H1 (cell line): ENCODE results near the gene DNAJC11. TPM values are rescaled to one million over a fixed set of nuclear protein-coding genes. Genes with fewer than 3 reads are reported as not detected.

Experiments used
- HDAC6 ChIP-seq: IDR thresholded peaks from one replicate; pipeline ENCODE4 v1.7.1; 2012; ENCODE audit warnings: low read depth, mild to moderate bottlenecking, inconsistent platforms, low read length, moderate library complexity
- SIRT6 ChIP-seq: IDR thresholded peaks from one replicate; pipeline ENCODE4 v1.7.1; 2012; ENCODE audit warnings: low read length, inconsistent platforms
- SP2 ChIP-seq: IDR thresholded peaks from 2 replicates; pipeline ENCODE4 v1.6.1; 2012; ENCODE audit warnings: mild to moderate bottlenecking, low read length, inconsistent platforms
- SUZ12 ChIP-seq: fragments of 200-600 bp; sonication (generic); IDR thresholded peaks from 2 replicates; pipeline ENCODE4 v1.6.1; 2012; ENCODE audit warnings: mild to moderate bottlenecking, inconsistent platforms, low read length, moderate library complexity, mixed read lengths
- ZNF274 ChIP-seq: IDR thresholded peaks from 2 replicates; pipeline ENCODE4 v1.7.0; 2012; ENCODE audit warnings: low read length, borderline replicate concordance; ENCODE audit errors: extremely low read depth
- polyA plus RNA-seq, 7 experiments: library from polyadenylated mRNA; depleted of rRNA in 3 of 7; stranded (reverse) in 5 of 7; unstranded in 2 of 7; fragments of >200 nt in 5 of 7; fragments of 200-250 nt in 2 of 7; gene quantifications; 1 replicate in 5 of 7; 2 replicates in 1 of 7; 4 replicates in 1 of 7; pipeline versions ENCODE4 v1.2.1 to v1.2.3, GENCODE V29; 2011 to 2013; ENCODE audit warnings: missing spikeins in 2 of 7, mixed read lengths in 2 of 7
- total RNA-seq: library from RNA; stranded (reverse); fragmentation: NEBNext Ultra II Directional; extraction: Animal tissue kit (Norgen Biotek cat#: 25700); gene quantifications from 2 replicates; pipeline ENCODE4 v1.2.1, GENCODE V29; 2021
- TF ChIP-seq, protein P1 (sequence below): IDR thresholded peaks from 2 replicates; pipeline ENCODE4 v1.6.1; 2012; ENCODE audit warnings: low read length, inconsistent platforms

Gene DNAJC11
- total and polyA plus RNA-seq, 2 of the 8 experiments (the other 6 are each of a cell fraction or from before 2014, with no cell fraction given): 43.9 to 90.9 TPM

DNA sequence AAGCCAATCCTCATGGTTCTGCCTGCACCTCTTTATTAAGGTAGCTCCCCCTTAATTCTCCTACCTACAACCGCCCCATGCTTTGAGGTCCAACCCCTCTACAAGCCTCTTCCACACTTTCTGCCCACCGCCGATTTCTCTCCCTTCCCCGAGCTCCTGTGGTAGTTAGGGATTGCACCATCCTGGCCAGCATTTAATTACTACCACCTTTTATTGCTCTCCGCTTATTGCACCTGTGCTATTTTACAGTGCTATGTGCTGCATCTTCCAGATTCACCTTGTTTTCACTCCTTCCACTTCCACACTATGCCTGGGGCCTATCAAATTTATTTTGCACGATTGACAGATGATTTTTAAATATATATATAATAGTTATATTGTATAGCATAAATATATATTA is 29.3 kb upstream of the DNAJC11 start (continued):
- TF ChIP-seq, protein P1, sequence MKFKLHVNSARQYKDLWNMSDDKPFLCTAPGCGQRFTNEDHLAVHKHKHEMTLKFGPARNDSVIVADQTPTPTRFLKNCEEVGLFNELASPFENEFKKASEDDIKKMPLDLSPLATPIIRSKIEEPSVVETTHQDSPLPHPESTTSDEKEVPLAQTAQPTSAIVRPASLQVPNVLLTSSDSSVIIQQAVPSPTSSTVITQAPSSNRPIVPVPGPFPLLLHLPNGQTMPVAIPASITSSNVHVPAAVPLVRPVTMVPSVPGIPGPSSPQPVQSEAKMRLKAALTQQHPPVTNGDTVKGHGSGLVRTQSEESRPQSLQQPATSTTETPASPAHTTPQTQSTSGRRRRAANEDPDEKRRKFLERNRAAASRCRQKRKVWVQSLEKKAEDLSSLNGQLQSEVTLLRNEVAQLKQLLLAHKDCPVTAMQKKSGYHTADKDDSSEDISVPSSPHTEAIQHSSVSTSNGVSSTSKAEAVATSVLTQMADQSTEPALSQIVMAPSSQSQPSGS: no peak
- TF ChIP-seq SIRT6 (no peak), HDAC6 (no peak), ZNF274 (no peak), SP2 (no peak), SUZ12 (no peak)
